Measurements from ENCODE around the gene CELSR2. TPM values are rescaled to one million over a fixed set of nuclear protein-coding genes. Genes with fewer than 3 reads are reported as not detected.
"Not testable (repeated sequence)": the region's sequence is repeated elsewhere in the genome, so short reads cannot be mapped to it uniquely, and the experiment has no call there.

The CELSR2 gene
- polyA plus RNA-seq, 12 donors, result 3.5 to 16.7 (median 4.7) TPM; not detected in 1

DNA sequence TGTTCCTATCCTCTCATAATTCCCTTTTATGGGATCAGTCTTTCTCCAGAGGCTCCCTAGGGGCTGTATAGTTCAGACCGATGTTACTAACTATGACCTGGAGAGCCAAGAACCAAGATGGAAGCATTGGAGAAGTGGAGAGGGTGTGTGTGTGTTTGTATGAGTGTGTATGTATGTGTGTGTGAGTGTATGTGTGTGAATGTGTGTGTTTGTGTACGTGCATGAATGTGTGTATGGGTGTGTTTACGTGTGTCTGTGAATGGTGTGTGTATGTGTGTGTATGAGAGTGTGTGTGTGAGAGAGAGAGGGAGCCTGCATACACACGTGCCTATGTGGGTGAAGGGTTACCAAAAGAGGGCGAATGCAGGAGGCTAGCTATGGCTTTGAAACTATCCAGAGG is 52.5 kb downstream of the CELSR2 start:
- DNase-seq, result no peak

DNA sequence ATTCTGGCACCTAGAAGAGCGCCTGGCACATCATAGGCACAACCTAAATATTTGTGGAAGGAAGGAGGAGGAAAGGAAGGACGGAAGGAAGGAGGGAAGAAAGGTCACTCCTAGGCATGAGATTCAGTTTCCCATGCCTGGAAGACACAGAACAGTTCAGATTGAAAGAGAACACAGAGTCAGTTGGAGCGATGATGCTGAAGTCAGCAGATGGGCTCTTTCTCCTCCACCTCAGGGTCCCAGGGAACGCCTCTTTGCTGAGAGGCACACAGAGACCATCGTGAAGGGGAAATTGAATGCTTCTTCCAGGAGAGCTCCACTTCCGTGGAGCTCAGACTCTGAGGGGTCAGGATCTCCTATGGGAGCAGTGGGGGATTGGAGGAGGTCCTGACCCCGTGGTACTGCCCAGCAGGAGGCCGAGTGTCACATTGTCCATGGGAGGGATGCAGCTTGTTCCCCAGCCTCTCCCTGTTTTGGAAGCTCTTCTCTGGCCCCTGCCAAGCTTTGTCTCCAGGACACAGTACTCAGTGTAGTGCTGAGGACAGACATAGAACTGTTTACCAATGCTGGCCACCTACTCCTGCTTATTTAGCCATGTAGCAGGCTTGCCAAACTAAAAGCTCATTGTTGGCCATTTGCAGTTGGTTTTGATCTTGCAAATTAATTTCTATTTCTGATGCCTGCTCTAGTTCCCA is 55.0 kb downstream of the CELSR2 start:
- DNase-seq, result no peak

- not testable (repeated sequence) for DNase-seq
Observed at GRCh38 chr1:109305991-109306390, 56.7 kb downstream of the CELSR2 start.

DNA sequence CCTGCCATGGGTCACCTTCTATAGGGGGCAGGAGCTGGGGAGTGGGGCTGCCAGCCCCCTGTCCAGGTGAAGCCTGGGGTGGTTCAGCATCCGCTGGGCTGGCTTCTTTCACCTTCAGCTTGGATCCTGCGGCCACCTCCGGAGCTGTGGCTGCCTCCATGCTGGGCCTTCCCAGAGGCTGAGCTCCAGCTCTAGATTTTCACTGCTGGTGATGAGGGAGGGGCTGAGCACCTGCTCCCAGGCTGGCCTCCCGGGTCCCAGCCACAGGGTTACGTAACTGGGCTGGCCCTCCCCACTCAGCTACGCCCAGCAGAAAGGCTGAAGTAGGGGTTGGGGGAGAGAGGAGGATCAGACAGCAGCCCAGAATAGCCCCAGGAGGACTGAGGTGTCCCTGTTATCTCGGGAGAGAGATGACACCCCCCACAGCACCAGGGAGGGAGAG is 57.5 kb downstream of the CELSR2 start, which contains the start of gene MYBPHL:
TSS of gene MYBPHL (minus strand) at position 180 of the 442 bp plus-strand sequence. CDS start at position 160, 20 bp downstream.
- DNase-seq, result no peak

DNA sequence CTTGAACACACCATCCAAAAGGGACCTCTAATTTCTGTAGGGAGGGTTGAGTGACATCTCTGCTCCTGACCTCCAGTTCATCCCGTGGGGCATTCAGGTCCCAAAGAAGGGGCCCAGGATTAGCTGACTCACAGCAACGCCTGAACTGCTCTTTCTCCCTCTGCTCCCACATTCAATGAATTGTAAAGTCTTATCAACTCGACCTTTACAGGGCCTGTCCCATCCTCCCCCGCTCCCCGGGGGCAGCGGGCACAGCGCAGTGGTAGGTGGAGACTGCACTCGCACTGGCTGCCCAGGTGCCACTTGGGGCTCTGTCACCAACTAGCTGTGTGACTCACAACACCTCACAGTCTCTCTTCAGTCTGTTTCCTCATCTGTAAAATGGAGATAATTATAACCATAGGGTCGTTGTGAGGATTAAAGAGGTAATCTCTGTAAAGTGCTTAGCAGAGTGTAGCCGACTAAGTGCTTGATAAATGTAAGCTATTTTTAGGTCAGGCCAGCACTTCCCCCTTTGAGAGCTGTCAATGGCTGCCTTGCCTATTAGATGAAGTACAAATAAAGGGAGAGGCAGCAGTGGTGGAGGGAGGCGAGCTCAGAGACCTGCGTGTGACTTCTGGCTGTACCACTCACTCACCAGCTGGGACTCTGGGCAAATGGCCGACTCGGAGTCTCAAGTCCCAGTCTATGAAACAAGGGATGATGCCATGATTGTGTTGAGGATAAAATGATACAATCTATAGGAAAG is 58.1 kb downstream of the CELSR2 start:
- no peak for DNase-seq

DNA sequence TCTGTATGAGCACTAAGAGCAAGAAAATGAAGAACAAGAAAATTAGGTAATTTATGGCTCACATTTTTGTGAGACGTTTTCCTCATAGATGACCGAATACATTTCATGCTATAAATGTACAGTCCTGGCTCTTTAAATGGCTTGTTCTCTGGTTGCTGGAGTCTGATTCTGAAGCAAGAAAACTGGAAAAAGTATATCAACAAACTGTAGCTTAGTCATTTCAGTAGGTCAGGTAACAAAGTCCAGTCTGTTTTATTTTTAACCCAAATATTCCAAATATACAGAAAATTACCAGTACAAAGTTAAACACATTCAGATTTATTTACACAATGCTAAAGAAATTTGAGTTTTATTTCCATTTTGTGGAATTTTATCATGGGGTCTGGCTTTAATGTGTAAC is 60.0 kb downstream of the CELSR2 start:
- DNase-seq, result no peak

DNA sequence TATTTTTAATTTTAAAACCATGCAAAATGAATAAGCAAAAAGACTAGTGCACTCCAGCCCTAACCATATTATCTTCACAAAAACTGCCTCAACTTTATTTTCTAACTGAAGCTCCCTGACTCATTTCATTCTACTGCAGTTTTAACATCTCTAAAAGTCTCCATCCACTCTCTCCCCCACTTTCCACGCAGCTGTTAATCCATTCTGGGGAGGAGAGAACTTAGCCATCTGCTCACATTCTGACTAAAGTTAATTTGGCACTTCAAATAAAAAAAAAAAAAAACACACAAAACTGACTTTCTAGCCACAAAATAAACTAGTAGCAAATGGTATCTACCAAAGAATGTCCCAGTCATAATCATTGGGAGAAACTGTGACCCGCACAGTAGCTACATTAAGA is 62.9 kb downstream of the CELSR2 start:
- no peak for DNase-seq

- DNase-seq, result no peak
Observed at GRCh38 chr1:109312978-109313775, 63.8 kb downstream of the CELSR2 start.

DNA sequence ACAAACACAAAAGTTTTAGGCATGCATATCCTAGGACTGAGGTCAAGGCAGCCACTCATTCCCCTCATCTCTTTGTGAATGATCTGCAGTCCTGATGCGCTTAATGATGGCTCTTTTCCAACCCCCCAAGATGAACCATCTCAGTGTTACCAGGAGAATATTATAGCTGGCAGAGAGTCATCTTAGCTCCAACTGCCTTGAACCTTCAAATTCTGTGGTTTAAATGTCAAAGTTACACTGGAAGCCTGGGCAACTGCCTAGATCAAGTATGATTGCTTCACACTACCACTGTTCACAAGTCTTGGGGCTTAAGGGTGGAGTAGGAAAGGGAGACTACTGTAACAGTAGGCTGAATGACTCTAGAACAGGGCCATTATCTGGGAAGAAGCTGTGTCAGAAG is 65.5 kb downstream of the CELSR2 start:
- no peak for DNase-seq

- DNase-seq, result no peak
Observed at GRCh38 chr1:109315288-109315687, 65.9 kb downstream of the CELSR2 start.

- DNase-seq, result no peak
Observed at GRCh38 chr1:109316506-109316905, 67.2 kb downstream of the CELSR2 start.

DNA sequence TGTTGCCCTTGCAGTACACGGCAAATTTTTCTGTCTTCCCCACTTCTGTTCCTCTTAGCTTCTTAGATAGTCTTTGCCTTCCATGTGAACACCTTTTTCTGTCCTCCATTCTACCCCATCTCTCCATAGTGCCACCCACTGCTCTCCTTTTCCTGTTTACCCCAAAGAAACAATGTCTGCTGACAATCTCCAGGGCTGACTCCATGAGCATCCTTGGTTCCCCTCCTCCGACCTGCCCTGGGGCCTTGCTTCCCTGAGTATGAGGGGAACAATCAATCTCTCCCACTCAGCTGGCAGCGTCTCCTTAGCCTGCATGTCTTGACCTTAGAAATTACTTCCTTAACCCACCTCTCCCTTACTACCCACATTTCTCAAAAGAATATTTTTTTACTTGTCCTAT is 69.8 kb downstream of the CELSR2 start:
- DNase-seq, result no peak

- DNase-seq, result no peak
Observed at GRCh38 chr1:109322974-109323373, 73.6 kb downstream of the CELSR2 start.

Other genes with a start within 250 kb of the CELSR2 start
- 10 to 100 TPM in 11 of 12 donors, not detected in 1; 11.2 to 30.8 (median 13.0) TPM for gene WDR47, start 207.4 kb upstream of the CELSR2 start, polyA plus RNA-seq (ENCODE audit: insufficient read length in 12 of 12)
- gene TAF13, start 173.5 kb upstream of the CELSR2 start, polyA plus RNA-seq (ENCODE audit: insufficient read length in 12 of 12), result 10 to 100 TPM in 11 of 12 donors, not detected in 1; 13.5 to 65.1 (median 49.6) TPM
- gene TMEM167B, start 158.8 kb upstream of the CELSR2 start, polyA plus RNA-seq (ENCODE audit: insufficient read length in 12 of 12), result 10 to 100 TPM in 11 of 12 donors, not detected in 1; 36.6 to 49.2 (median 42.4) TPM
- 1 to 10 TPM in 1 of 12 donors, under 1 TPM in 10, not detected in 1; 0.20 to 1.7 (median 0.49) TPM for gene ELAPOR1, start 135.4 kb upstream of the CELSR2 start, polyA plus RNA-seq (ENCODE audit: insufficient read length in 12 of 12)
- gene SARS1, start 35.6 kb upstream of the CELSR2 start, polyA plus RNA-seq (ENCODE audit: insufficient read length in 12 of 12), result 10 to 100 TPM in 11 of 12 donors, not detected in 1; 70.1 to 99.2 (median 84.2) TPM
- gene PSRC1, start 33.6 kb downstream of the CELSR2 start, polyA plus RNA-seq (ENCODE audit: insufficient read length in 12 of 12), result 10 to 100 TPM in 8 of 12 donors, 1 to 10 TPM in 3, not detected in 1; 8.3 to 25.4 (median 12.7) TPM
- 1 to 10 TPM in 3 of 12 donors, under 1 TPM in 7, not detected in 2; 0.26 to 1.3 (median 0.55) TPM for gene MYBPHL, start 57.5 kb downstream of the CELSR2 start, polyA plus RNA-seq (ENCODE audit: insufficient read length in 12 of 12)
- gene SORT1, start 148.4 kb downstream of the CELSR2 start, polyA plus RNA-seq (ENCODE audit: insufficient read length in 12 of 12), result 10 to 100 TPM in 11 of 12 donors, not detected in 1; 20.0 to 42.1 (median 34.6) TPM
- gene PSMA5, start 176.9 kb downstream of the CELSR2 start, polyA plus RNA-seq (ENCODE audit: insufficient read length in 12 of 12), result 10 to 100 TPM in 11 of 12 donors, not detected in 1; 32.0 to 84.2 (median 70.4) TPM
- gene SYPL2, start 217.0 kb downstream of the CELSR2 start, polyA plus RNA-seq (ENCODE audit: insufficient read length in 12 of 12), result 100 to 1,000 TPM in 11 of 12 donors, 10 to 100 TPM in 1; 64.4 to 356 (median 243) TPM
- 10 to 100 TPM in 10 of 12 donors, 1 to 10 TPM in 1, not detected in 1; 9.3 to 30.9 (median 21.0) TPM for gene ATXN7L2, start 234.4 kb downstream of the CELSR2 start, polyA plus RNA-seq (ENCODE audit: insufficient read length in 12 of 12)
- gene CYB561D1, start 244.6 kb downstream of the CELSR2 start, polyA plus RNA-seq (ENCODE audit: insufficient read length in 12 of 12), result 10 to 100 TPM in 4 of 12 donors, 1 to 10 TPM in 7, not detected in 1; 6.9 to 13.9 (median 9.4) TPM

Data from muscle of arm (tissue), 12 donors.